Panc1 (cell line): ENCODE results near the gene SRSF9.

ENCODE experiments used
- CTCF ChIP-seq: fragments of 450-650 bp; IDR thresholded peaks from 2 replicates; pipeline ENCODE4 v1.5.1; 2017; ENCODE audit warnings: mild to moderate bottlenecking
- POLR2AphosphoS5 ChIP-seq: IDR thresholded peaks from 2 replicates; pipeline ENCODE4 v1.6.1; 2012; ENCODE audit warnings: mild to moderate bottlenecking, low read depth, low read length, moderate library complexity
- REST ChIP-seq, 2 experiments: IDR thresholded peaks; 2 replicates each; pipeline ENCODE4 v1.6.1; 2011 to 2012; ENCODE audit warnings: low read depth in 2 of 2, control low read depth in 1 of 2, low read length in 1 of 2, mild to moderate bottlenecking in 1 of 2, moderate library complexity in 1 of 2; ENCODE audit not compliant: insufficient read depth in 1 of 2
- SIN3A ChIP-seq: IDR thresholded peaks from 2 replicates; pipeline ENCODE4 v1.6.1; 2012; ENCODE audit warnings: low read depth, mild to moderate bottlenecking, low read length, moderate library complexity, borderline replicate concordance; ENCODE audit not compliant: insufficient read depth
- TCF7L2 ChIP-seq: IDR thresholded peaks from 2 replicates; pipeline ENCODE4 v1.6.1; 2011; ENCODE audit warnings: mild to moderate bottlenecking, low read depth, low read length, inconsistent platforms

GRCh38 chr12:120474616-120474960 lies 5.0 kb upstream of the SRSF9 start:
- no peak for TF ChIP-seq CTCF
- TF ChIP-seq SIN3A: no peak
- no peak for TF ChIP-seq POLR2AphosphoS5
- TF ChIP-seq TCF7L2: no peak
- TF ChIP-seq REST (IDR thresholded peaks at IDR 0.05; ENCODE audit: insufficient read depth in 1 of 2, low read depth in 2 of 2, low read length in 1 of 2): no peak
